ES-I3 (cell line): ENCODE measurements around the gene GPI.
"Not testable (repeated sequence)": the region's sequence is repeated elsewhere in the genome, so short reads cannot be mapped to it uniquely, and the experiment has no call there.

Experiments used
- H3K36me3 ChIP-seq: 2 replicates; pipeline ENCODE4 v1.6.1; 2013; ENCODE audit warnings: mild to moderate bottlenecking, low read length, control low read depth, moderate library complexity; ENCODE audit not compliant: insufficient read depth
- H3K4me1 ChIP-seq: 2 replicates; pipeline ENCODE4 v1.6.1; 2013; ENCODE audit warnings: mild to moderate bottlenecking, control low read depth, low read length; ENCODE audit not compliant: insufficient read depth
- H3K9ac ChIP-seq: 2 replicates; pipeline ENCODE4 v1.6.1; 2013; ENCODE audit warnings: low read depth, mild to moderate bottlenecking, low read length, moderate library complexity
- H3K9me3 ChIP-seq: 2 replicates; pipeline ENCODE4 v1.6.1; 2013; ENCODE audit warnings: mild to moderate bottlenecking, low read length, moderate library complexity; ENCODE audit not compliant: control insufficient read depth, insufficient read depth

GPI gene

GRCh38 chr19:34367624-34367957 lies 2.6 kb downstream of the GPI start:
- Histone ChIP-seq H3K9ac (no peak overlapping the region), H3K4me1 (no peaks in the 10 kb centered on the region), H3K36me3 (peaks cover 21% of the 10 kb centered on the region), H3K9me3 (no peaks in the 10 kb centered on the region)

- no peaks in the 10 kb centered on the region for H3K4me1 ChIP-seq
- peaks cover 21% of the 10 kb centered on the region for H3K36me3 ChIP-seq
- H3K9me3 ChIP-seq: no peaks in the 10 kb centered on the region
- no peak overlapping the region for H3K9ac ChIP-seq
Observed at GRCh38 chr19:34368338-34368737, 3.3 kb downstream of the GPI start.

- H3K9me3 ChIP-seq, H3K4me1 ChIP-seq, H3K9ac ChIP-seq: not testable (repeated sequence)
- peaks cover 21% of the 10 kb centered on the region for H3K36me3 ChIP-seq
Observed at GRCh38 chr19:34369166-34369565, 4.2 kb downstream of the GPI start.

- Histone ChIP-seq H3K9me3 (no peaks in the 10 kb centered on the region), H3K4me1 (no peaks in the 10 kb centered on the region), H3K9ac (no peak overlapping the region), H3K36me3 (peaks cover 21% of the 10 kb centered on the region)
Observed at GRCh38 chr19:34370117-34370516, 5.1 kb downstream of the GPI start.

GRCh38 chr19:34370983-34371382 lies 6.0 kb downstream of the GPI start:
- Histone ChIP-seq H3K9me3 (no peaks in the 10 kb centered on the region), H3K9ac (no peak overlapping the region), H3K4me1 (no peaks in the 10 kb centered on the region), H3K36me3 (peaks cover 21% of the 10 kb centered on the region)

- H3K9ac ChIP-seq: no peak overlapping the region
- peaks cover 14% of the 10 kb centered on the region for H3K36me3 ChIP-seq
- H3K9me3 ChIP-seq: no peaks in the 10 kb centered on the region
- no peaks in the 10 kb centered on the region for H3K4me1 ChIP-seq
Observed at GRCh38 chr19:34373601-34374288, 8.7 kb downstream of the GPI start.

- Histone ChIP-seq H3K9me3 (no peaks in the 10 kb centered on the region), H3K9ac (no peak overlapping the region), H3K4me1 (no peaks in the 10 kb centered on the region), H3K36me3 (peaks cover 7% of the 10 kb centered on the region)
Observed at GRCh38 chr19:34375598-34375997, 10.6 kb downstream of the GPI start.

- Histone ChIP-seq H3K9ac (no peak overlapping the region), H3K9me3 (no peaks in the 10 kb centered on the region), H3K36me3 (peaks cover 23% of the 10 kb centered on the region), H3K4me1 (no peaks in the 10 kb centered on the region)
Observed at GRCh38 chr19:34380639-34381241, 15.7 kb downstream of the GPI start.

- Histone ChIP-seq H3K9ac (no peak overlapping the region), H3K36me3 (peaks cover 23% of the 10 kb centered on the region), H3K9me3 (no peaks in the 10 kb centered on the region), H3K4me1 (no peaks in the 10 kb centered on the region)
Observed at GRCh38 chr19:34381399-34382251, 16.6 kb downstream of the GPI start.

- Histone ChIP-seq H3K4me1 (no peaks in the 10 kb centered on the region), H3K9ac (no peak overlapping the region), H3K36me3 (peaks cover 22% of the 10 kb centered on the region), H3K9me3 (no peaks in the 10 kb centered on the region)
Observed at GRCh38 chr19:34382471-34382870, 17.5 kb downstream of the GPI start.

GRCh38 chr19:34383599-34383998 lies 18.6 kb downstream of the GPI start:
- no peaks in the 10 kb centered on the region for H3K4me1 ChIP-seq
- H3K9me3 ChIP-seq: no peaks in the 10 kb centered on the region
- peaks cover 23% of the 10 kb centered on the region for H3K36me3 ChIP-seq
- no peak overlapping the region for H3K9ac ChIP-seq

GRCh38 chr19:34386645-34387445 lies 21.8 kb downstream of the GPI start:
- H3K9me3 ChIP-seq: no peaks in the 10 kb centered on the region
- H3K36me3 ChIP-seq: peaks cover 26% of the 10 kb centered on the region
- no peaks in the 10 kb centered on the region for H3K4me1 ChIP-seq
- no peak overlapping the region for H3K9ac ChIP-seq

- Histone ChIP-seq H3K36me3 (peaks cover 27% of the 10 kb centered on the region), H3K4me1 (no peaks in the 10 kb centered on the region), H3K9me3 (no peaks in the 10 kb centered on the region), H3K9ac (no peak overlapping the region)
Observed at GRCh38 chr19:34387446-34387810, 22.4 kb downstream of the GPI start.

GRCh38 chr19:34388745-34389144 lies 23.7 kb downstream of the GPI start:
- H3K36me3 ChIP-seq: peaks cover 26% of the 10 kb centered on the region
- H3K4me1 ChIP-seq, H3K9ac ChIP-seq, H3K9me3 ChIP-seq: not testable (repeated sequence)
